Body of pancreas (tissue), 4 donors: Measurements from ENCODE around the gene ZSWIM1. TPM values are rescaled to one million over a fixed set of nuclear protein-coding genes. Genes with fewer than 3 reads are reported as not detected.
A peak's percentile ranks its signal among the peaks of the same experiment; 100 is the strongest.

Experiments used
- ATAC-seq: fragments of 150-250 bp; one replicate; pipeline ENCODE4 v1.9.1; 2016
- DNase-seq, 4 donors: peaks; one replicate each; pipeline ENCODE4 v3.0.0-alpha.2; 2019
- H3K27ac ChIP-seq, 4 donors: fragments of 200-600 bp; sonication (generic); 1 replicate in 3 of 4; 2 replicates in 1 of 4; pipeline versions ENCODE4 v1.5.1 to v1.6.1; 2016 to 2019; ENCODE audit warnings: mild to moderate bottlenecking in 1 of 4, mixed read lengths in 1 of 4, moderate library complexity in 1 of 4
- H3K27me3 ChIP-seq, 2 donors: fragments of 200-600 bp; sonication (generic); one replicate each; pipeline ENCODE4 v1.6.0; 2016; ENCODE audit warnings: mild to moderate bottlenecking in 1 of 2
- H3K36me3 ChIP-seq, 2 donors: fragments of 200-600 bp; sonication (generic); replicated peaks in 1 of 2; 2 replicates each; pipeline ENCODE4 v1.5.1; 2016; ENCODE audit warnings: low read depth in 2 of 2; ENCODE audit not compliant: insufficient read depth in 1 of 2
- H3K4me1 ChIP-seq: fragments of 200-600 bp; sonication (generic); one replicate; pipeline ENCODE4 v1.6.0; 2016
- H3K4me3 ChIP-seq, 2 donors: fragments of 200-600 bp; sonication (generic); 1 replicate in 1 of 2; 2 replicates in 1 of 2; pipeline ENCODE4 v1.5.1; 2016 to 2019
- H3K9me3 ChIP-seq, 3 donors: fragments of 200-600 bp; sonication (generic); 1 replicate in 2 of 3; 2 replicates in 1 of 3; pipeline ENCODE4 v1.5.1; 2016
- CTCF ChIP-seq, 7 experiments: fragments of 450-650 bp in 4 of 7; fragments of 200-600 bp in 3 of 7; sonication (generic) in 3 of 7; IDR thresholded peaks; one replicate each; pipeline ENCODE4 v1.5.1; 2016 to 2019; ENCODE audit warnings: antibody characterized with exemption in 7 of 7
- POLR2A ChIP-seq, 3 donors: fragments of 450-650 bp; IDR thresholded peaks; one replicate each; pipeline ENCODE4 v1.6.1; 2016; ENCODE audit warnings: antibody characterized with exemption in 3 of 3, mild to moderate bottlenecking in 2 of 3
- WGBS, 2 donors: methylation state at CpG; one replicate each; pipeline ENCODE4 v1.1.5; 2017; 5-methylcytosine and 5-hydroxymethylcytosine counted together
- intact Hi-C: fragments of 100-400 bp; cut with DNase I; formaldehyde crosslinking; loops from one replicate; pipeline ENCODE4 v1.15.1; 2023
- total RNA-seq, 2 donors: library from RNA; depleted of rRNA; stranded (reverse); fragments of >200 nt; gene quantifications; one replicate each; pipeline ENCODE4 v1.1.0, GENCODE V29; 2016

ZSWIM1 gene
- total RNA-seq, 2 donors from 2014 or later: 5.2 to 7.6 TPM

- 83 to 92% methylated on average over 15 to 19 of the region's 19 CpGs for WGBS, 2 donors
- Histone ChIP-seq H3K4me3 (no peak overlapping the region), H3K27ac (no peak overlapping the region), H3K27me3 (no peaks in the 10 kb centered on the region), H3K9me3 (no peaks in the 10 kb centered on the region), H3K4me1 (peaks cover 24% of the 10 kb centered on the region), H3K36me3 (peaks cover 0 to 8% of the 10 kb centered on the region in 2 donors)
- DNase-seq (no peak), ATAC-seq (no peak)
- no peak for TF ChIP-seq CTCF (IDR thresholded peaks at IDR 0.05)
- no peak for TF ChIP-seq POLR2A (IDR thresholded peaks at IDR 0.05)
- intact Hi-C loops: no loop called here
These were observed 5.7 kb downstream of the ZSWIM1 start for GRCh38 chr20:45886590-45887345.

GRCh38 chr20:45887346-45887715, 6.3 kb downstream of the ZSWIM1 start, which contains the start of gene SPATA25:
TSS of gene SPATA25 (minus strand) at chr20:45887622. CDS start at chr20:45887590, 32 bp downstream.
- TF ChIP-seq POLR2A (IDR thresholded peaks at IDR 0.05): no peak
- TF ChIP-seq CTCF (IDR thresholded peaks at IDR 0.05): no peak
- intact Hi-C loops: no loop called here
- ATAC-seq (no peak), DNase-seq (no peak)
- Histone ChIP-seq H3K4me1 (peaks cover 24% of the 10 kb centered on the region), H3K36me3 (peaks cover 0 to 8% of the 10 kb centered on the region in 2 donors), H3K27ac (no peak within 1 kb of the TSS), H3K4me3 (no peak within 1 kb of the TSS), H3K27me3 (no peaks in the 10 kb centered on the region), H3K9me3 (no peaks in the 10 kb centered on the region)
- 89 to 90% methylated on average over 7 to 8 of the region's 8 CpGs for WGBS, 2 donors

- Histone ChIP-seq H3K4me1 (peaks cover 33% of the 10 kb centered on the region), H3K9me3 (no peaks in the 10 kb centered on the region), H3K4me3 (no peak overlapping the region), H3K27ac (no peak overlapping the region), H3K27me3 (no peaks in the 10 kb centered on the region), H3K36me3 (peaks cover 0 to 3% of the 10 kb centered on the region in 2 donors)
- ATAC-seq (no peak), DNase-seq (no peak)
- TF ChIP-seq POLR2A (IDR thresholded peaks at IDR 0.05) (no peak), CTCF (IDR thresholded peaks at IDR 0.05) (no peak)
- intact Hi-C loops: no loop called here
- WGBS, 2 donors: 80 to 83% methylated on average over 1 to 3 of the region's 3 CpGs
These were observed 7.7 kb downstream of the ZSWIM1 start for GRCh38 chr20:45888681-45889080.

GRCh38 chr20:45890077-45890984, 9.3 kb downstream of the ZSWIM1 start:
- H3K27me3 ChIP-seq: no peaks in the 10 kb centered on the region
- ATAC-seq (peak; percentile 76), DNase-seq (peak; percentile 82 to 89 (median 86))
- H3K9me3 ChIP-seq: no peaks in the 10 kb centered on the region
- peaks cover 0 to 5% of the 10 kb centered on the region in 2 donors for H3K36me3 ChIP-seq
- WGBS, 2 donors: 2 to 20% methylated on average over 1 to 78 of the region's 79 CpGs
- intact Hi-C loops: loop anchor here (10.0 kb wide), 1 partner anchor 74 kb away; no protein-coding TSS in a partner anchor
- peak overlapping the region; percentile 65 to 80 (median 75) for H3K27ac ChIP-seq
- peaks cover 33% of the 10 kb centered on the region for H3K4me1 ChIP-seq
- TF ChIP-seq CTCF (IDR thresholded peaks at IDR 0.05): peak; percentile 38 to 72 (median 59)
- peak in 2 of 3 donors; percentile 39 to 41 for TF ChIP-seq POLR2A (IDR thresholded peaks at IDR 0.05)
- H3K4me3 ChIP-seq: peak overlapping the region; percentile 86 to 90
